SK-N-SH (cell line): ENCODE measurements around the gene ARHGAP26. TPM values are rescaled to one million over a fixed set of nuclear protein-coding genes. Genes with fewer than 3 reads are reported as not detected.

Experiments
- CTCF ChIA-PET: fragments of 300-600, 350-600 bp; formaldehyde crosslinking; extraction: SDS; loops from one replicate; lab custom pipeline; 2021; lab: Yijun Ruan, JAX
- POLR2A ChIA-PET: fragments of 350-600 bp; sonication (Branson Sonifier 250); formaldehyde crosslinking; extraction: SDS; loops from one replicate; lab custom pipeline; 2020; ENCODE audit warnings: antibody characterized with exemption, inconsistent platforms; lab: Yijun Ruan, JAX
- DNase-seq: peaks from one replicate; pipeline ENCODE4 v3.0.0; 2012
- H2AFZ ChIP-seq: fragments of 200-600 bp; sonication (generic); 2 replicates; pipeline ENCODE4 v1.8.1; 2016; ENCODE audit warnings: antibody characterized with exemption, mild to moderate bottlenecking, low read depth
- H3F3A ChIP-seq: fragments of 200-600 bp; sonication (generic); replicated peaks from 2 replicates; pipeline ENCODE3; 2016; ENCODE audit warnings: antibody characterized with exemption, mild to moderate bottlenecking; ENCODE audit not compliant: insufficient read depth
- H3K27ac ChIP-seq, 2 experiments: fragments of 200-500 bp in 1 of 2; fragments of 200-600 bp in 1 of 2; sonication (Bioruptor generic) in 1 of 2; sonication (generic), shearing (Covaris generic) in 1 of 2; 2 replicates each; pipeline versions ENCODE4 v1.5.1 to v1.6.1; 2014 to 2016; ENCODE audit warnings: low read depth in 2 of 2, inconsistent platforms in 1 of 2, low read length in 1 of 2, mild to moderate bottlenecking in 1 of 2, mixed read lengths in 1 of 2
- H3K27me3 ChIP-seq: fragments of 200-600 bp; sonication (generic), shearing (Covaris generic); 2 replicates; pipeline ENCODE4 v1.6.1; 2016; ENCODE audit warnings: mixed run types; ENCODE audit not compliant: insufficient read depth
- H3K36me3 ChIP-seq, 2 experiments: fragments of 200-500 bp in 1 of 2; fragments of 200-600 bp in 1 of 2; sonication (Bioruptor generic) in 1 of 2; sonication (generic) in 1 of 2; replicated peaks in 1 of 2; 2 replicates each; pipeline versions ENCODE3 to v1.5.1; 2014 to 2016; ENCODE audit warnings: low read length in 1 of 2, mild to moderate bottlenecking in 1 of 2; ENCODE audit not compliant: insufficient read depth in 2 of 2, control insufficient read depth in 1 of 2
- H3K4me1 ChIP-seq, 2 experiments: fragments of 200-500 bp in 1 of 2; fragments of 200-600 bp in 1 of 2; sonication (Bioruptor generic) in 1 of 2; sonication (generic), shearing (Covaris generic) in 1 of 2; 2 replicates each; pipeline versions ENCODE4 v1.5.1 to v1.6.1; 2014 to 2016; ENCODE audit warnings: low read depth in 1 of 2, low read length in 1 of 2, mixed run types in 1 of 2; ENCODE audit not compliant: insufficient read depth in 2 of 2, control insufficient read depth in 1 of 2
- H3K4me2 ChIP-seq: fragments of 200-600 bp; sonication (generic), shearing (Covaris generic); 2 replicates; pipeline ENCODE4 v1.6.1; 2017; ENCODE audit warnings: mixed run types
- H3K4me3 ChIP-seq, 2 experiments: fragments of 200-500 bp in 1 of 2; fragments of 200-600 bp in 1 of 2; sonication (Bioruptor generic) in 1 of 2; sonication (generic), shearing (Covaris generic) in 1 of 2; 2 replicates each; pipeline versions ENCODE4 v1.5.1 to v1.8.1; 2014 to 2016; ENCODE audit warnings: low read depth in 2 of 2, inconsistent platforms in 1 of 2, low read length in 1 of 2, mild to moderate bottlenecking in 1 of 2, mixed read lengths in 1 of 2, moderate library complexity in 1 of 2
- H3K79me2 ChIP-seq: fragments of 200-600 bp; sonication (generic); 2 replicates; pipeline ENCODE4 v1.8.1; 2017; ENCODE audit warnings: mild to moderate bottlenecking; ENCODE audit not compliant: insufficient read depth
- H3K9ac ChIP-seq: fragments of 200-600 bp; sonication (generic); 2 replicates; pipeline ENCODE4 v1.6.1; 2017; ENCODE audit warnings: mixed run types
- H3K9me2 ChIP-seq: fragments of 200-600 bp; sonication (generic); 2 replicates; pipeline ENCODE4 v1.6.1; 2017; ENCODE audit warnings: mixed run types
- H3K9me3 ChIP-seq: fragments of 200-600 bp; sonication (generic); 2 replicates; pipeline ENCODE4 v1.6.1; 2017; ENCODE audit warnings: mixed run types, mild to moderate bottlenecking, moderate library complexity
- H4K20me1 ChIP-seq: fragments of 200-600 bp; sonication (generic); 2 replicates; pipeline ENCODE4 v1.6.1; 2017; ENCODE audit warnings: mild to moderate bottlenecking, mixed run types; ENCODE audit not compliant: insufficient read depth
- CHD2 ChIP-seq: fragments of 150-350 bp; IDR thresholded peaks from 2 replicates; pipeline ENCODE4 v1.6.1; 2018; ENCODE audit warnings: low read length; ENCODE audit not compliant: partially characterized antibody
- CTCF ChIP-seq: fragments of 200-600 bp; sonication (generic); IDR thresholded peaks from 2 replicates; pipeline ENCODE4 v1.6.1; 2017; ENCODE audit warnings: antibody characterized with exemption, mild to moderate bottlenecking, moderate library complexity
- ELF1 ChIP-seq: IDR thresholded peaks from 2 replicates; pipeline ENCODE4 v1.4.0; 2012
- EP300 ChIP-seq, 2 experiments: IDR thresholded peaks; 2 replicates each; pipeline versions ENCODE4 v1.4.0 to v1.6.1; 2012; ENCODE audit warnings: borderline replicate concordance in 1 of 2, low read depth in 1 of 2, low read length in 1 of 2
- EZH2phosphoT487 ChIP-seq: fragments of 200-600 bp; sonication (generic); IDR thresholded peaks from 2 replicates; pipeline ENCODE4 v1.6.1; 2017; ENCODE audit warnings: low read depth, mixed run types, mild to moderate bottlenecking, antibody characterized with exemption, moderate library complexity, borderline replicate concordance
- FOSL2 ChIP-seq: IDR thresholded peaks from 2 replicates; pipeline ENCODE4 v1.4.0; 2012; ENCODE audit warnings: low read depth, mild to moderate bottlenecking, moderate library complexity, borderline replicate concordance
- IRF3 ChIP-seq: fragments of 150-350 bp; IDR thresholded peaks from 2 replicates; pipeline ENCODE4 v1.6.1; 2016; ENCODE audit warnings: mild to moderate bottlenecking, low read depth, low read length
- JUND ChIP-seq: IDR thresholded peaks from 2 replicates; pipeline ENCODE4 v1.4.0; 2012
- MAX ChIP-seq: IDR thresholded peaks from 2 replicates; pipeline ENCODE4 v1.4.0; 2012; ENCODE audit warnings: low read depth
- MXI1 ChIP-seq: IDR thresholded peaks from 2 replicates; pipeline ENCODE4 v1.6.1; 2012; ENCODE audit warnings: mild to moderate bottlenecking, low read depth, low read length, improper control_type of control experiment
- NFIC ChIP-seq: IDR thresholded peaks from 2 replicates; pipeline ENCODE4 v1.4.0; 2012; ENCODE audit warnings: borderline replicate concordance
- NRF1 ChIP-seq: IDR thresholded peaks from 2 replicates; pipeline ENCODE4 v1.6.1; 2012; ENCODE audit warnings: low read depth, mild to moderate bottlenecking, low read length
- PBX3 ChIP-seq: IDR thresholded peaks from 2 replicates; pipeline ENCODE4; 2012
- POLR2AphosphoS5 ChIP-seq: IDR thresholded peaks from 2 replicates; pipeline ENCODE4 v1.6.1; 2012; ENCODE audit warnings: low read depth, low read length
- RCOR1 ChIP-seq: fragments of 150-350 bp; IDR thresholded peaks from 2 replicates; pipeline ENCODE4 v1.6.1; 2017; ENCODE audit warnings: antibody characterized with exemption, low read length
- RXRA ChIP-seq: IDR thresholded peaks from 2 replicates; pipeline ENCODE4 v1.4.0; 2012; ENCODE audit warnings: low read depth, mild to moderate bottlenecking, borderline replicate concordance
- SIN3A ChIP-seq: IDR thresholded peaks from 2 replicates; pipeline ENCODE4 v1.6.1; 2012; ENCODE audit warnings: low read depth, mild to moderate bottlenecking, low read length, moderate library complexity, borderline replicate concordance
- TAF1 ChIP-seq: IDR thresholded peaks from 2 replicates; pipeline ENCODE4 v1.6.1; 2012; ENCODE audit warnings: low read depth, mild to moderate bottlenecking, low read length, moderate library complexity, borderline replicate concordance
- WGBS: methylation state at CpG from one replicate; pipeline ENCODE4 v1.1.6; 2017; ENCODE audit warnings: low lambda C conversion rate; 5-methylcytosine and 5-hydroxymethylcytosine counted together
- polyA plus RNA-seq, 3 experiments: library from polyadenylated mRNA; depleted of rRNA; stranded (reverse); fragments of >200 nt; gene quantifications; 2 replicates each; pipeline ENCODE4 v1.2.3, GENCODE V29; 2012

ARHGAP26 gene
- polyA plus RNA-seq, 1 of the 3 experiments (the other 2 are of a cell fraction) = 6.1 TPM

- Histone ChIP-seq H3K36me3 (peaks cover 0 to 8% of the 10 kb centered on the region in 2 experiments), H3K4me3 (no peak overlapping the region), H3K4me1 (peaks cover 0 to 16% of the 10 kb centered on the region in 2 experiments; a peak in 2 of 4 replicates), H3K27ac (no peak overlapping the region), H3K27me3 (no peaks in the 10 kb centered on the region), H3K9ac (no peak overlapping the region), H3K9me3 (no peaks in the 10 kb centered on the region), H3K4me2 (no peak overlapping the region), H3K9me2 (no peaks in the 10 kb centered on the region), H3K79me2 (no peaks in the 10 kb centered on the region), H4K20me1 (no peaks in the 10 kb centered on the region), H3F3A (no peaks in the 10 kb centered on the region), H2AFZ (no peak overlapping the region)
- WGBS = 94% methylated on average over 4 of the region's 4 CpGs
- TF ChIP-seq TAF1 = no peak
- TF ChIP-seq CTCF = no peak
- TF ChIP-seq EZH2phosphoT487 = no peak
- no peak for TF ChIP-seq RXRA
- no peak for TF ChIP-seq MAX
- no peak for TF ChIP-seq POLR2AphosphoS5
- TF ChIP-seq PBX3 = no peak
- no peak for TF ChIP-seq NRF1
- TF ChIP-seq RCOR1 = no peak
- no peak for TF ChIP-seq FOSL2
- no peak for TF ChIP-seq ELF1
- no peak for TF ChIP-seq IRF3
- TF ChIP-seq CHD2 = no peak
- TF ChIP-seq MXI1 = no peak
- no peak for TF ChIP-seq SIN3A
- TF ChIP-seq NFIC = no peak
- TF ChIP-seq JUND = no peak
- no peak for TF ChIP-seq EP300 (IDR thresholded peaks at IDR 0.05; ENCODE audit: borderline replicate concordance in 1 of 2, low read depth in 1 of 2, low read length in 1 of 2)
- DNase-seq = no peak
- CTCF ChIA-PET = interaction anchor here (0.9 kb wide), 1 partner anchor 10 kb away, joined by 3 read pairs; no protein-coding TSS in a partner anchor
- POLR2A ChIA-PET = no interaction called here
Measured at GRCh38 chr5:143214458-143214857, 444.3 kb downstream of the ARHGAP26 start.
